ENCODE data around the gene POC1A. TPM values are rescaled to one million over a fixed set of nuclear protein-coding genes. Genes with fewer than 3 reads are reported as not detected.

The POC1A gene
- polyA plus RNA-seq, 1 donor from 2014 or later: 1.3 TPM

- Histone ChIP-seq H3F3A (ENCODE audit: insufficient read depth, low read length, poor library complexity, severe bottlenecking) (no peaks in the 10 kb centered on the region), H3K9me3 (ENCODE audit: low read length) (no peaks in the 10 kb centered on the region), H3K9ac (ENCODE audit: low read length) (no peak overlapping the region), H3K4me2 (ENCODE audit: low read length) (no peak overlapping the region), H3K9me2 (ENCODE audit: insufficient read depth, low read length) (no peaks in the 10 kb centered on the region), H3K36me3 (ENCODE audit: insufficient read depth, low read length) (no peaks in the 10 kb centered on the region), H3K27me3 (ENCODE audit: insufficient read depth, low read depth, low read length) (no peaks in the 10 kb centered on the region), H2AFZ (ENCODE audit: low read depth, low read length) (no peak overlapping the region), H4K20me1 (ENCODE audit: insufficient read depth) (no peaks in the 10 kb centered on the region), H3K4me3 (ENCODE audit: low read length) (no peak overlapping the region), H3K79me2 (replicated peaks; ENCODE audit: insufficient read depth, low read length) (no peaks in the 10 kb centered on the region), H3K27ac (ENCODE audit: low read length) (no peak overlapping the region)
- TF ChIP-seq EP300 (conservative IDR thresholded peaks at IDR 0.05; ENCODE audit: poor library complexity, severe bottlenecking) (no peak), RAD21 (conservative IDR thresholded peaks at IDR 0.05) (no peak), REST (IDR thresholded peaks at IDR 0.05; ENCODE audit: borderline replicate concordance) (no peak), POLR2AphosphoS5 (IDR thresholded peaks at IDR 0.05) (no peak)
These were observed 30.1 kb downstream of the POC1A start for GRCh38 chr3:52124126-52124525.

- H3K27me3 ChIP-seq (ENCODE audit: insufficient read depth, low read depth, low read length): no peaks in the 10 kb centered on the region
- no peak overlapping the region for H3K4me2 ChIP-seq (ENCODE audit: low read length)
- no peak overlapping the region for H3K4me3 ChIP-seq (ENCODE audit: low read length)
- no peaks in the 10 kb centered on the region for H3K36me3 ChIP-seq (ENCODE audit: insufficient read depth, low read length)
- no peak overlapping the region for H2AFZ ChIP-seq (ENCODE audit: low read depth, low read length)
- H3K9me2 ChIP-seq (ENCODE audit: insufficient read depth, low read length): no peaks in the 10 kb centered on the region
- no peaks in the 10 kb centered on the region for H3K79me2 ChIP-seq (replicated peaks; ENCODE audit: insufficient read depth, low read length)
- TF ChIP-seq POLR2AphosphoS5 (IDR thresholded peaks at IDR 0.05): no peak
- no peak for TF ChIP-seq TAF1 (IDR thresholded peaks at IDR 0.05; ENCODE audit: low read depth)
- no peak for TF ChIP-seq EZH2 (IDR thresholded peaks at IDR 0.05; ENCODE audit: borderline replicate concordance, insufficient read depth, low read length, poor library complexity, severe bottlenecking)
- TF ChIP-seq EP300 (conservative IDR thresholded peaks at IDR 0.05; ENCODE audit: poor library complexity, severe bottlenecking): no peak
- peak; percentile 76 for TF ChIP-seq CTCF (IDR thresholded peaks at IDR 0.05; ENCODE audit: poor library complexity, severe bottlenecking)
- TF ChIP-seq RAD21 (conservative IDR thresholded peaks at IDR 0.05): peak; percentile 75
- no peak for TF ChIP-seq REST (IDR thresholded peaks at IDR 0.05; ENCODE audit: borderline replicate concordance)
- TF ChIP-seq SMC3 (conservative IDR thresholded peaks at IDR 0.05; ENCODE audit: poor library complexity): peak; percentile 81
- no peak for TF ChIP-seq MXI1 (conservative IDR thresholded peaks at IDR 0.05; ENCODE audit: poor library complexity, severe bottlenecking)
- no peaks in the 10 kb centered on the region for H3K9me3 ChIP-seq (ENCODE audit: low read length)
- no peaks in the 10 kb centered on the region for H4K20me1 ChIP-seq (ENCODE audit: insufficient read depth)
- H3K27ac ChIP-seq (ENCODE audit: low read length): no peak overlapping the region
- H3K9ac ChIP-seq (ENCODE audit: low read length): no peak overlapping the region
- no peaks in the 10 kb centered on the region for H3F3A ChIP-seq (ENCODE audit: insufficient read depth, low read length, poor library complexity, severe bottlenecking)
These were observed 31.0 kb downstream of the POC1A start for GRCh38 chr3:52123106-52123725.

All from neural cell (in vitro differentiated cells).